HUES64 (cell line): ENCODE data around the gene CLCN3.
A peak's percentile ranks its signal among the peaks of the same experiment; 100 is the strongest.
"Not testable (repeated sequence)": the region's sequence is repeated elsewhere in the genome, so short reads cannot be mapped to it uniquely, and the experiment has no call there.

ENCODE experiments used
- H3K27ac ChIP-seq: 2 replicates; pipeline ENCODE4 v1.7.0; 2013; ENCODE audit warnings: low read depth, low read length, inconsistent platforms
- H3K27me3 ChIP-seq: 2 replicates; pipeline ENCODE4 v1.6.1; 2013; ENCODE audit warnings: mild to moderate bottlenecking, low read length; ENCODE audit not compliant: insufficient read depth
- H3K36me3 ChIP-seq: 2 replicates; pipeline ENCODE4 v1.6.1; 2013; ENCODE audit warnings: mild to moderate bottlenecking, low read length; ENCODE audit not compliant: insufficient read depth
- H3K4me1 ChIP-seq: 2 replicates; pipeline ENCODE4 v1.6.1; 2013; ENCODE audit warnings: mild to moderate bottlenecking, low read length, moderate library complexity; ENCODE audit not compliant: insufficient read depth
- H3K4me3 ChIP-seq: 2 replicates; pipeline ENCODE4 v1.5.1; 2013; ENCODE audit warnings: mild to moderate bottlenecking, low read length, moderate library complexity
- H3K9ac ChIP-seq: 2 replicates; pipeline ENCODE4 v1.6.1; 2013; ENCODE audit warnings: mild to moderate bottlenecking, low read depth, low read length
- H3K9me3 ChIP-seq: 2 replicates; pipeline ENCODE4 v1.6.1; 2013; ENCODE audit warnings: low read depth, low read length; ENCODE audit not compliant: insufficient read depth
- WGBS: fragments of 150-250, 120-280 bp; methylation state at CpG from one replicate; pipeline ENCODE4 v1.1.7; 2013; ENCODE audit warnings: missing lambda C conversion rate; 5-methylcytosine and 5-hydroxymethylcytosine counted together

Gene CLCN3

DNA sequence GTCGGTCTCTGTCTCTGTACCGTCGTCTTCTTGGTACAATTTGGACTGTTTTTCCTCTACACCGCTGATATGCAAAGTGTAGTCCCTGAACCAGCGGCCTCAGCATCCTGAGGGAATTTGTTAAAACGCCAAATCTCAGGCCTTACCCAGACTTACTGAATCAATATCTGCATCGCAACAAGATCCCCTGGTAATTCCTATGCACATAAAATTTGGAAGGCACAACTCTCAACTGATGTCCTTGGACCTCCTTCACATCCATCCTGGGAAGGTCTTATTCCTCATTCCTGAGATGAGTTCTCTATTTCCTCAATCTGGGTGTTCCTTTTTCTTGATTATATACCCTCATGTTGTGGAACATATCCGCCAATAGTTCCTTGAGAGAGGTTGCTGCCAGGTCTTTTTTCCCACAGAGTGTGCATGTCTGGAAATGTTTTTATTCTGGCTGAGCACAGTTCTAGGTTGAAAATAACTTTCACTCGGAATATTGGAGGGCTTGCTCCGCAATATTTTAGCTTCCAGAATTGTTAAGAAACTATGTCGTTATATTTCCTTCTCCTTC lies 138.1 kb downstream of the CLCN3 start:
- H3K4me3 ChIP-seq, result peak overlapping the region; percentile 86; the same call in 1 of the 2 replicates
- no peaks in the 10 kb centered on the region for H3K9me3 ChIP-seq
- peaks cover 24% of the 10 kb centered on the region for H3K4me1 ChIP-seq
- no peaks in the 10 kb centered on the region for H3K36me3 ChIP-seq
- no peak overlapping the region for H3K27ac ChIP-seq
- WGBS, result 91% methylated on average over 11 of the region's 11 CpGs
- H3K27me3 ChIP-seq, result 0 out of 2 replicates have a peak, but pooled peaks cover 7% of the 10 kb centered on the region
- no peak overlapping the region for H3K9ac ChIP-seq

DNA sequence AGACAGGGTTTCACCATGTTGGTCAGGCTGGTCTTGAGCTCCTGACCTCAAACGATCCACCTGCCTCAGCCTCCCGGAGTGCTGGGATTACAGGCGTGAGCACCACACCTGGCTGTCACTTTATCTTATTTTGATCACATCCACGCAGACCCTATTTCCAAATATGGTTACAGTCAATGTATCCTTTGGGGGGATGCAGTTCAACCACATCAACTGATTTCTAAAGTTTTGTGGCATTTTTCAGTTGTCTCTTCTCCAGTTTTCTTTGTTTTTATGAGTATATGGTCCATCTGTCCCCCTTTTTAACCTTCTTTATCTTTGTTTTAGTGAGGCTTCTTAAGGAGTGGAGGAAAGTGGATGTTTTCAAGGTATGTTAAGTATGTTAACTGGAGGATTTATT lies 141.5 kb downstream of the CLCN3 start:
- Histone ChIP-seq H3K9ac (no peak overlapping the region), H3K27me3 (0 out of 2 replicates have a peak, but pooled peaks cover 7% of the 10 kb centered on the region), H3K4me3 (no peak overlapping the region), H3K27ac (no peak overlapping the region), H3K36me3 (no peaks in the 10 kb centered on the region), H3K4me1 (peaks cover 7% of the 10 kb centered on the region), H3K9me3 (no peaks in the 10 kb centered on the region)
- WGBS, result 81% methylated on average over 4 of the region's 4 CpGs

DNA sequence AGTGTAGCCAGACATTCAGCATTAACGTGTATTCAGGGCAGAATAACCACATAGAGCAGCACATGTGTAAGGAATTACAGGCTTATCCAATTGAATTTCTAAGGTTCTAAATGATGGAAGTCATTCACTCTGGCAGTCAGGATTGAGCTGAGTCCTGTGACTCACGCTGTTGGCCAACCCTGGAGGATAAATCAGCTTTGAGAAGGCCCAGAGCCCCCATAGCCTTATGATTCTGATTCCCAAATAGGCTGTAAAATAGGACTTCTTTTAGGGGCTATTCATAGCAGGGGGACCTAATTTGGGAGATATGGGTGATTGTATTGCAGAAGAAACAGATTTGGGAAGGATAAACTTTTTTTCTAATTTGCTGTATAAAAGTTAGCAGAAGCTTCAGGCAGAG lies 145.5 kb downstream of the CLCN3 start:
- H3K4me3 ChIP-seq, result no peak overlapping the region
- no peaks in the 10 kb centered on the region for H3K27me3 ChIP-seq
- H3K36me3 ChIP-seq, result no peaks in the 10 kb centered on the region
- H3K9me3 ChIP-seq, result no peaks in the 10 kb centered on the region
- H3K4me1 ChIP-seq, result no peaks in the 10 kb centered on the region
- WGBS, result 92% methylated on average over 2 of the region's 2 CpGs
- H3K9ac ChIP-seq, result no peak overlapping the region
- no peak overlapping the region for H3K27ac ChIP-seq

DNA sequence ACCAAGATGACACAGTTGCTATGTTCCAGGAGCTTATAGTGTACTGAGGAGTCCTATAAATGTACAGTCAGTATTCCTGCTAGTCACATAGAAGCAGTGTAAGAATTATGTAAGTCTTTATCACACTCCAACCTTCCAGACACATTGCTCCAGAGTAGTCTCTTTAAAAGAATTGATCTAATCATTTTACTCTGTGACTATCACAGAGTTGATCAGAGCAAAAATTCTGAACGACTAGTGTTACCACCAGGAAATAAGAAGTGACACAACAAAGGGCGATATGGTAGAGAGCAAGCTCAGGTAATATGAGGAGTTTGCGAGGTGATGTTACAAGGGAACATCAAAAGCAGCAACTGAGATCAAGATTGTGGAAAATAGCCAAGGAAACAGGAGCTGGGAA lies 146.4 kb downstream of the CLCN3 start:
- no peak overlapping the region for H3K27ac ChIP-seq
- H3K4me3 ChIP-seq, result no peak overlapping the region
- 92% methylated on average over 3 of the region's 3 CpGs for WGBS
- no peaks in the 10 kb centered on the region for H3K36me3 ChIP-seq
- H3K4me1 ChIP-seq, result no peaks in the 10 kb centered on the region
- no peaks in the 10 kb centered on the region for H3K27me3 ChIP-seq
- H3K9me3 ChIP-seq, result no peaks in the 10 kb centered on the region
- H3K9ac ChIP-seq, result no peak overlapping the region

DNA sequence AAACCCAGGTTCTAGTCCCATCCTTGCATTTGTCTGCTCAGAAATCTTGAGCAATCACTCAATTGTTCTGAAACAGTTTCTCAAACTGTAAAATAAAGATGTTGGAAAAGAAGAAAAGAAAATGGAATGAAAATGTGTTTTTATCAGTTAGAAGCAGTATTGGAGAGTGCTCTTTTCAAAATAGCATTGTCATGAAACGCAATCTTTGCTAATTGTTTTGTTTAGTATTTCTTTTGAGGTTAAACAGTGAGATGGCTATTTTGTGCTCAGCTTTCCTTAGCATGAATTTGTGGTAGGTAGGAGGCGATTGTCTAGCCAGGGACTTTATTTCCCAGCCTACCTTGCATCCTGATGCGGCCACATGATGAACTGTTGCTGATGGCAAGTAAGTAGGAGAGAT lies 148.0 kb downstream of the CLCN3 start:
- Histone ChIP-seq H3K36me3 (no peaks in the 10 kb centered on the region), H3K9me3 (no peaks in the 10 kb centered on the region), H3K9ac (no peak overlapping the region), H3K4me1 (no peaks in the 10 kb centered on the region), H3K4me3 (no peak overlapping the region), H3K27me3 (no peaks in the 10 kb centered on the region), H3K27ac (no peak overlapping the region)
- WGBS, result 90% methylated on average over 3 of the region's 3 CpGs

DNA sequence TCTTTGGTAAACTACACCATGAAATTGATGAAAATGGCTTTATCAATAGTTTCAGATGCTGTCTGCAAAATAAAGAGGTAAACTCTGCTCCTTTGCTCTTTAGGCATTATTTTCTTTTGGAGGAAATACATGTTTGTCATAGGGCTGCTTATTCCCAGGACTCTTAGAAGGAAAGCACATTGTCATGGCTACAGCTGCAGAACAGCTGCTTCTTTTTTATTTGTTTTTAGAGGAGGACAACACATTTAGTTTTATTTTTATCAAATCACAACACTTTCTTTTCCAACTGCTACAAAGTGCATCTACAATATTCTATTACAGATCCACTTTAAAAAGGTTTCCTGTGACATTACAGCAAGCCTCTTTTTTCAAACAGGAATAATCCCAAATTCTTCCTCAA lies 150.0 kb downstream of the CLCN3 start:
- Histone ChIP-seq H3K4me1 (no peaks in the 10 kb centered on the region), H3K27me3 (no peaks in the 10 kb centered on the region), H3K9ac (no peak overlapping the region), H3K9me3 (no peaks in the 10 kb centered on the region), H3K27ac (no peak overlapping the region), H3K4me3 (no peak overlapping the region), H3K36me3 (no peaks in the 10 kb centered on the region)

DNA sequence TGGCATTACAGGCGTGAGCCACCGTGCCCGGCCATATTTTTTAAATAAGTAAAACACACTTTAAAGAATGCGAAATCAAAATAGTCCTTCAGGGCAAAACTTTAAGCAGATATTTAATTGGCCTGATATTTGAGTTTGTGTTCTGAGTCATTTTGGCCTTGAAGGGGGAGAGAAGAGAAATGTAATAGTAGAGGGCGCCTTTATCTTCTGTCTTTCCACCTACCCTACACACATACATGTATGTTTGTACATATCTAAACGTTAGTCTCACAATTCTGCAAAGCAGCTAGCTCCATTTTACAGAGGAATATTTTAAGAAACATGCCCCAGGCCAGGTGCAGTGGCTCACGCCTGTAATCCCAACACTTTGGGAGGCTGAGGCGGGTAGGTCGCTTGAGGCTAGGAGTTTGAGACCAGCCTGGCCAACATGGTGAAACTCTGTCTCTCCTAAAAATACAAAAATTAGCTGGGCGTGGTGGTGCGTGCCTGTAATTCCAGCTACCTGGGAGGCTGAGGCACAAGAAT lies 151.2 kb downstream of the CLCN3 start:
- not testable (repeated sequence) for H3K9me3 ChIP-seq, H3K27me3 ChIP-seq, H3K27ac ChIP-seq, H3K9ac ChIP-seq, H3K36me3 ChIP-seq, H3K4me3 ChIP-seq, H3K4me1 ChIP-seq
- 92% methylated on average over 10 of the region's 11 CpGs for WGBS
